IPS DF 19.7 (cell line): ENCODE results near the gene SGCD.

Source experiments
- DNase-seq: peaks from one replicate; pipeline ENCODE4 v3.0.0-alpha.2; 2013; ENCODE audit warnings: low read depth, low spot score

The SGCD gene

DNA sequence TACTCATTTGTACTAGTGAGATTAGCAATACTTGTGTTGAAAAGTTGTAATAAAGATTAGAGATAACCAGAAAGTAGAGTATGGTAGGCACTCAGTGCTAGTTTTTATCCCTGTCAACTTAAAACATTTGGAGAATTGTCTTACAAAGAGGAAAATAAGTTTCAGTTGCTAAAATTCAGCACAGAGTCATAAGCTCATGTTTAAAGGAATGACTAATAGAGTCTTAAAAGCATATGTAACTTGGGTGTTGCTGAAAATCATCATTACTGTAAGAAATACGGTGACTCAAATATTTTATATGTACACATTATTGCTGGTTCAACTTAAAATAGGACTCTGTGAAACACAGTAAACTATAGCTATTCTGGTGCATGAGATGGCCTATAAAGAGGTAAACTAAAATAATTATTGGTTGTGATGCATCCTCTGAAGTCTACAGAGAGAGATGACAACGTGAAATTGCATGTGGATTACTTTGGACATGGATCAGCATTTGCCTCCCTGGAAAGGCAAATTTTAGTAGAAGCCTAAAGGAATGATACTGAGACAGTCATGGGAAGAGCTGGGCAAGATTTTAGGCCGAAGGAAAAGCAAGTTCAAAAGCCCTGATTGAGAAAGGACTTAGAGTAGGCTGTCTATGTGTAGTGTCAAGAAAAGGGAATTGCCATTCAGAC is 34.6 kb downstream of the SGCD start:
- no peak for DNase-seq

DNA sequence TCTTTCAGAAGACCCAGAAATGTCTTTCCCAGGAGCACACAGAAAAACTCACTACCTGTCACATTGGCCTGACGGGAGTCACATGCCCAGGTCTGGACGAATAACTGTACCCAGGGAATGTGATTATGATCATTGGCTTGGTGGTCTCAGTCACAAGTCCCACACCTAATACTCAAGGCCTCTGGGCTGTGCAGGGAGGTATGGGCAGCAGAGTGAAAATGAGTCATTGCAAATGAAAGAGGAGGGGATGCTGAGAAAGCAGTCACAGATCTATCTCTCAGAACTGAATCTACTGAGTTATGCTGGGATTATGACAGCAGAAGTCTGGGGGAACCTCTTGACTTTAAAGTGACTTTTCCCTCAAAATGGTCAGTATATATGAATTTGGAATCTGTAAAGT is 36.9 kb downstream of the SGCD start:
- no peak for DNase-seq

DNA sequence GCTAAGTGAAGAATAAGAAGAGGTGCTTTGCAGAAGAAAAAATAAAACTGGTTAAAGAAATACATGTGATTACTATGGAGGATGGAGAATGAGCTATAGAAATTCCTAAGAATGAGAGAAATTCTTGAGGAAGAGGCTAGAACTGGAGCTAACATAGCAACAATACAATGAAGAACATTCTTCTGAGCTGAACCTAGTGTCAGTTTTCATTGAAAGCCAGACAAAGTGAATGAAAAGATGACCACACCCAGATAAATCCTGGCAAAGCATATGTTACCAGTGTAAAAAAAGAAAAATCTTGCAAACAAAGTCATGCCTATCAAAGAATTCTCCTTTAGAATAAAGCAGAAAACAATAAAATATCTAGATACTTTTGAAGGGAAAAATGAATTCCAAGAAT is 39.6 kb downstream of the SGCD start:
- DNase-seq: no peak

DNA sequence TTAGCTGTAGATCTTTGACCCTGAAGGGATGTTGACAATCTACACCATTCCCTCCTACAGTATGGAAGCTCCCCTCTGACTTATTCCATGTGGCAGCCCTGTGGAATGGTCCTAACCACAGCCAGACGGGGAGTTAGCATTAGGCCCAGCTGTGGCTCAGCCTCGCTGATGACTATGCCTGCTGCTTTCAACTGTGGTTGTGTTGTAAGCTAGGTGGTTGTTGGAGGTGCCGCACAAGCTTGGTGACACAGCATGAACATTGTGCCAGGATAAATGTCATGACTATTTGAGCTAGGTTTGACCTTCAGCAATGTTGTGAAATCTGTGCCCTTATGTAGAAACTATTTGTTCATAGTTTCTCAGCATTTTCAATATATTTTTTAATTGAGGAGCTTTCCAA is 40.6 kb downstream of the SGCD start:
- DNase-seq: no peak

DNA sequence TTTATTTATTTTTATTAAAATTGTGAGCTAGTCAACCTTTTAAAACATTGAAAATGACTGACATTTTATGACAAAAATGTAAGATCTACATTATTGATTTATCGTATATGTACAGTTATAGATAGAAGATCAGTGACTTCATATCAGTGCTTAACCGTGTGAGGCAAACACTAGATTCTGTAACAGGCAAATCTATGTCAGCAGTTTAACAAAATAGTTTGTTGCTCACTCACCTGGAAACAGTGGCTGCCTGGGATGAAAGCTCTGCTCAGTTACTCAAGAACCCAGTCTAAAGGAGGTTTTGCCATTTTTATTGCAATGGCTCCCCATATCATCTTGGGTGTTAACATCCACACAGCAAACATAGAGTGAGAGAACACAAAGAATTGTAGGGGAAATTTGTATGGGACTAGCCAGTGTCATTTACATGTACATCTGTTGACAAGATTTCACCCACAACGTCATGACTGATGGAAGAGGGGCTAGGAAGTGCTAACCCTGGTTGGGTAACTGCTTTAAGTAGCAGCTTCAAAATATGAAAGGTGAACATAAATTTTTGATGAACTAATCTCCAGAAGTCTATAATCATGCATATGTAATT is 49.0 kb downstream of the SGCD start:
- no peak for DNase-seq

DNA sequence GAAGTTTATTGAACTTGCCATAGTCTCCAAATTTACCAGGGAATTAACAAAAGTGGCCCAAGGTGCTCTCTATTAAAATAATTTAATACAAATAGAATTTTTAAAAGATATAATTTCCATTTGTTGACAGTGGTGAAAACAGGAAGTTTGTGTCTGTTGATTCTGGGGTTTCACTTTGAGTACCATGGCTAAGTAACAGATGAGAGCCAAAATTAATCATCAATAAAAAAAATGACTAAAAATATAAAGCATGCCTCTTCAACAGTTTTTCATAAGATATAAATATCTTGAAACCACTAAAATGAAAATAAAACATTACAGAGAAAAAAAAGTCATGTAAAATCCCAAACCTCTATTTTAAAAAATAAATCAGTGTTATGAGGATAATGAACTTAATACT is 49.8 kb downstream of the SGCD start:
- DNase-seq: no peak

DNA sequence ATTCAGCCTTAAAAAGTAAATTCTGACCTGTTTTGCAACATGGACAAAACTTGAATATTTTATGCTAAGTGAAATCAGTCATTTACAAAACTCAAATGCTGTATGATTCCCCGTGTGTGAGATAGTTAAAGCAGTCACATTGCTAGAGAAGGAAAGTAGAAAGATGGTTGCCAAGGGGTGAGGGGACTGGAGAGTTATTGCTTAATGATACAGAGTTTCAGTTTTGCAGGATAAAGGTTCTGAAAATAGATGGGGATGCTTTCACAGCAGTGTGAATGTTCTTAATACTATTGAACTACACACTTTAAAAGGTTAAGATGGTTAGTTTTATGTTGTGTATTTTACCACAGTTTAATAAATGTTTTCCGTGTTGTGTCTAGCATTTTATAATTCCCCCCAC is 51.2 kb downstream of the SGCD start:
- no peak for DNase-seq

DNA sequence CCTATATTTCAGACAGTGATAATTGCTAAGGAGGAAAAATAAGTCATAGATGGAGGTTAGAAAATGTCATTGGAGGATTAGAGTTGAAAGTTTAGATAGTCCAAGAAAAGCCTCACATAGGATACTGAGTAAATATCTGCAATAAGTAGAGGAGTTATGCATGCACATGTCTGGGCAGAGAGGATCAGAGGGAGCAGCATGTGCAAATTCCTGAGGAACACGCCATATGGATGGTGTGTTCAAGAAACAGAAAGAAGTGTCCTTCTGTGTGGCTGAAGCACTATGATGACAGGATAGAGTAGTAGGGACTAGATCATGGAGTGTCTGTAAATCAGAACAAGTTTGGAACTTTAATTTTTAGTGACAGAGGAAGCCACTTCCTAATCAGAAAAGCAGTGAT is 52.2 kb downstream of the SGCD start:
- no peak for DNase-seq

DNA sequence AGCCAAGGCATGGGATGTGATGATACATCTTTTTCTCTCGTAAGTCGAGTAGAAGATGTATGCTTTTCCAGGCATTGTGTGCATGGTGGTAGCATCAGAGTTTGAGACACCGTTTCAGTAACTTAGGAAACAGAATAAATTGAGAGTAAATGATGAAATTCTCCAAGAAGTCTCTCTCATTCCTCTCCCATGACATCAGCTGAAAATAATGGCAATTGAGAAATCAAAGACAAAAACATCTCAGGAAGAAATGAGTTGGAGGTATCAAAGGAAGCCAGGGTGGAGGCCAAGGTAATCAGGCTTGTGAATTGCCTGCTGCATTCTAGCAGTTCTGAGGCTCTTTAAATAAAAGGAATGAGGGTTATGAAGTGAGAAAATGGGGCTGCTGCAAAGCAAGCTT is 53.9 kb downstream of the SGCD start:
- DNase-seq: no peak

DNA sequence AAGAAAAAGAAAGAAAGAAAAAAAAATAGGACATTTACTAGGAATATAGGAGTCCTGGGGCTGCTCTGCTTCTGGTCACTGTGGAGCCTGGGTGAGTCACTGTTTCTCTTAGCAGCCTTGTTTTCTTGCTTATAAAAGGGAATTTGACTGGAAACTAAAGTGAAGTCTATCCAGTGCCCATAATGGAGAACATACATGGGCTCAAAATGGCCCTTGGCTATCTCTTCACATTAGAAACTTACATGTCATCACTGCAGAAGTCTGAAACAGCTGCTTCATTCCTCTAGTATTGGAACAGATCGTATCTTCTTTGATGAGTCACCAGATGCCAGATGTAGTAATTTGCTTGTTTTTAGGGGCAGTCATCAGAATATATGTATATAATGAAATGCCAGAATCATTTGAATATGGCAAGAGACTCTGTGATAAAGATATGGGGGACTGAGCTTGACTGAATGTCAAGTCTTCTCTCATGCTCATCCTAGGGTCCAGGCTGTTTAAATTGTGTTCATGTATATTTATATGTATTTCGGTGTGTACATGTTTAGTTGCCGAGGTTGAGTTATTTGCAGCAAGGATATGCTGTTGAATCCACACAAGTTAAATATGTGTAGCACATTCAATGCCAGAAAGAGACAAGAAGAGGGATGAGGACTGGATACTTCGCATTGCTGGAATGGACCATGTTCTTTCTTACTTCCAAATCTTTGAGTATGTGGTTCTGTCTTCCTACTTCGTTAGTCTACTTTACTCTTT is 56.7 kb downstream of the SGCD start:
- no peak for DNase-seq

DNA sequence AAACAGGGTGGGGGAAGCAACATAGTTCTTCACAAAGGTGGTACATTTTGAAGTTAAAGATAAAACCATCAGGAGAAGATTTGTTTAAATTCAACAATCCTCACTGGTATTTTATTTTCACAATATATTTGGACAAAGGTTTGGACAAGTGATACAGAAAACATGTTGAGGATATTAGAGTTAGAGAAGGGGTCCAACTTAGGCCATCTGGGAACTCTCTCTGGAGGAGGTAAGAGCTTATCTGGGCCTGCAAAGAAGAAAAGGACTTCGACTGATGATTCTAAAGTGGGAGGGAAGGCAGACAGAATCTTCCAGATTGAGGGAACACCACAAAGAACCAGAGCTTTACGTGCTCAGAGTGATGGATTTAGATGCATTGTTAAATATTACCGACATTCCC is 58.5 kb downstream of the SGCD start:
- no peak for DNase-seq

DNA sequence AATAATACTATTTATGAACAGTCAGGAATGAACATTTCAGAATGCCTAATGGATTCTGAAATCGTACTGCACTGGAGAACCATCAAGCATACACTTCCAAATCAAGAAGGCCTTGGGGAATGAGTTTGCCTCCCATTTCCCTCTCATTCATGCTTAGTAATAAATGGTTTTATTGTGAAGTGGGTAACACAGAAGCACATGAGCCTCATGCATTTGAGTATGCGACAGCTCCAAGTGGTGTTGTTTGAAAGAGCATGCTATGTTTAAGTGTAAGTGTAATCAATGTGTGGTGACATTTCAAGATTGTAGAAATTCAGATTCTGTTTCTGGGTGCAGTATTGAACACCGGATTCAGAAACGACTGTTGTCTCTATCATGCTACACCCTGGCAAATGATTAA is 60.0 kb downstream of the SGCD start:
- DNase-seq: no peak

DNA sequence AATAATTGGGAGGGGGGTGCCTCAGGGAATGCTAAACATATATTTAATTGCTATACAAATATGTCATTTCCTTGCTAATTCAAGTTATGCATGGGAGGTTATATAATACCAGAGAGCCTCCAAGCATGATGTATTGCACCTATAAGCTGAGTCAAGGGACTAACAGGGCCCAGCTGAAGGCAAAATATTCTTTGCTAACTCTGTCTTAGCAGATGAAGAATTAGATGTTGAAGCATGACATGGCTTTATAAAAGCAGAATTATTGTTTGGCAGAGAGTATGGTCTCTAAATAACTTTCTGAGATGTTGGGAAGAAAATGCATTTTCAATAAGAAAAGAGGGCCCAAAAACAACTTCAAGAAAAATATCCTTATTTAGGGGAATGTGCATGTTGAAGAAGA is 60.4 kb downstream of the SGCD start:
- DNase-seq: no peak

DNA sequence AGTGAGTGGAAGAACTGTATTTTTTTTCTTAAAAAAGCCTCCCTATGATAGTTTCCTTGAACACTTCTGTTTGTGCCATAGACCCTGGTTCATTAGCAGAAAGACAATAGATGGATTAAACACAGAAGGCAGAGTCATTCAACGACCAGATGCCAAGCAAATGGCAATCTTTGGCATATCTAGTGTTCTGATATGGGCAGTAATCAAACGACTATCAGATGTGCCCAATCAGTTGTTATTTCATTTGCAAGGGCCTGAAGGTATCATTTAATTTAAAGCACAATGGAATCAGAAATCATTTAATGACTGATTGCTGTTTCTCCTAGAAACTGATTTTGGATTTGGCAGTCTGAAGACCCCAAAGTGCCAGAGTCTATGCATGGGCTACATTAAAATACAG is 61.3 kb downstream of the SGCD start:
- DNase-seq: no peak

DNA sequence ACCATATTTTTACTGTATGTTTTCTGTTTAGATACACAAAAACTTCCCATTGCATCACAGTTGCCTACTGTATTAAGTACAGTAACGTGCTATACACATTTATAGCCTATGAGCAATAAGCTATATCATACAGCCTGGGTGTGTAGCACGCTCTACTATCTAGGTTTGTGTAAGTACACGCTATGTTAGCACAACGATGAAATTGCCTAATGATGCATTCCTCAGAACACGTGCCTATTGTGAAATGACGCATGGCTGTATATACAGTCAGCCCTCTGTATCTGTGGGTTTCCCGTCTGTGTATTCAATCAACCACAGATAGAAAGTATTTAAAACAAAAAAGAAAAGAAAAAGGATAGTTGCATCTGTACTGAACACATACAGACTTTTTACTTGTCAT is 64.2 kb downstream of the SGCD start:
- no peak for DNase-seq

DNA sequence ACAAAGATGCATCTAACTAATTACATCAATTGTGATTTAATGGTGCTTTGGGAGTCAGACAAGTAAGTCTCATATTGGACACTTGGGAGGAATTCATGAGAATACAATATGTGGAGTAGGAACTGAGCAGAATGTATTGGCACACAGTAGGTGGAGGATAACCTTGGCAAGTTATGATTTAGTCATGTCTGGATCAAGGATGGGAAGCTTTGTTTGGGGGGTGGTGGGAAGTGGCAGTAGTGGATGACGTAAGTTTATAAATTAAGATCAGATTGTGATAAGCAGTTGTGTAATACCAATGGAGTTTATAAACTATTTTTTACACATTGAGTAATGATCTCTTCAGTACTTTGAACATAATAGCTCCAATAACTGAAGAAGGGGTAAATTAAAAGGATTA is 67.0 kb downstream of the SGCD start:
- no peak for DNase-seq

DNA sequence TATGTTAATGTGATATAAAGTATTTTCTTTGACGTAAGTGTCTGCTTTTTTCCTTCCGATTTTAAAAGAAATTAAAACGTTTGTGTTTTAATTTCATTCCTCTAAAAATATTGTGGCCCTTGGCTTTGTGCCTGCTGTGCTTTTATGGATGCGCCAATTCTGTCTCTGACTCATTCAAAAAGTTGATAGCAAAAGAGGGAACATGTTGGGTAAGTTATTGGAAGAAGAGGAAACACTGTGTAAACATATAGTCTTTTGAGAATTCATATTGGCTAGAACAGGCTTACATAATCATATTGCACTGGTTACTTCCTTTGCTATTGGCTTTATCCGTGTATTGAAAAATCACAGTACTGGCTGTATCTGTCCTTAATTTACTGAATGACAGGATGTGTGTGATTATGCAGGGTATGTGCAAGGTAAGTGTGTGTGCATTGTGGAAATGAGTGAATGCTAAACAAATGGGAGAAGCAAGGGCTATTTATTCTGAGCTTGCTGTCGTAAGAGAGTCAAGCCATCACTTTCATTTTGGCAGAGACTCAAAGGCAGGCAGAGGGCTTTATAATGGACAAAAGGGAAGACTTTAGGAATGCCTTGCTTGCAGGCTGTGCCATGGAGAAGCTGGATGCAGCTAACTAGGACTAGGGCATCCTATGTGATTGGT is 67.8 kb downstream of the SGCD start:
- no peak for DNase-seq

DNA sequence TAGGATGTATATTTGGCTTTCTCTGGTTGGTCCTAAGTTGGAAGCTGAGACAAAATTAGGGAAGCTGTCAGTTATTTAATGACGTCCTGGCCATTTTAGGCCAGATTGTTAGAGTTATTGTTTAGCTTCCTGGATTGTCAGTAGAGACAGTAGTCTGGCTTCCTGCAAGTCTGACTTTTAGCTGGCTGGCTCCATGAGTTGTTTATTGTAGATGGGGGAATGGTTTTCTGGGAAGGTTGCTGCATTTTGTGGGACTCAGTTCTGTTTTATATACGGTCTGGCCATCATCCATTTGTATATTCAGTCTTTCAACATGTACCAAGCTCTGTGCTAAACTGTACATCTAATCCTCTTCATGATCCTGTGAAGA is 68.3 kb downstream of the SGCD start:
- no peak for DNase-seq

DNA sequence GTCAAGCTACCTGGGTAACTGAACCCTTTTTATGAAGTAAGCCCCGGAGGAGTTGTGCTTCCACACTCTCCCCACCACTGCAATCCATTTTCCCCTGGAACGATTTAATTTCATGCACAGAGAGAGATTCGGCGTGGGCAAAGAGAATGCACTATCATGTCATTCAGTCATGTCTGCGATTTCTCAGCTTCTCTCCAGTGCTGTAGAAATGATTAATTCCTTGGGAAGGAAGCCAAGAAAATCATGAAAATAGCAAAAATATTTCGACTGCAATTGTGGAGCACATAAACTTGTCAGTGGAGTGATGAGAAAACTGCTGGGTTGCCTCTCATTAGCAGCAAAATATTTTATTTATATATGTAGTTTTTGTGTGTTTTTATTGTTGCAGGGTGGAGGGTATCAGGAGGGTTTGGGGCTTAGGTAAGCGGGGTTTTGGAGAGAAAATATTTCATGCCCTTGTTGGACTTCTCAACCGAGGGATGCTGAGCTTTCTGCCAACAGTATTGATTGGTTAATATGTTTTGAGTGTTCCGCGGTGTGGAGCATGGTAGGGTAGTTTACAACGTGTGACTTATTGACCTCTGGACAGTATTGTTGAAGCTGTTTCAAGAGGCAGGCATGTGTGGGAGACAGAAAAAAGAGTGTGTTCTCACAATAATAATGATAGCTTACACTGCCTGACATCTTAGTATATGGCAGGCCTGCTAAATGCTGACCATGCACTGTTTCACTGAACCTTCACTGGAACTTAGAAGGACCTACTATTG is 69.3 kb downstream of the SGCD start:
- no peak for DNase-seq

DNA sequence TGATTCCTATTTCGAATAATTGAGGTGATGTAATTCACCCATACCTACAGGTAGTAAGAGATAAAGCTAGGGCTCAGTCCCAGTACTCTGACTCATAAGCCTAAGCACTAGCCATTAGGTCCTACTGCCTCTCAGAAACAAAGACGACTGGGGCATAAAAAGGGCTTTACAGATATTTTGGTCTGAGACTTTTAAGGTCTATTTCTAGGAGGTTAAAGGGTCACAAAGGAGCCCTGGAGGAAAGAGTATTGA is 69.8 kb downstream of the SGCD start:
- DNase-seq: no peak

DNA sequence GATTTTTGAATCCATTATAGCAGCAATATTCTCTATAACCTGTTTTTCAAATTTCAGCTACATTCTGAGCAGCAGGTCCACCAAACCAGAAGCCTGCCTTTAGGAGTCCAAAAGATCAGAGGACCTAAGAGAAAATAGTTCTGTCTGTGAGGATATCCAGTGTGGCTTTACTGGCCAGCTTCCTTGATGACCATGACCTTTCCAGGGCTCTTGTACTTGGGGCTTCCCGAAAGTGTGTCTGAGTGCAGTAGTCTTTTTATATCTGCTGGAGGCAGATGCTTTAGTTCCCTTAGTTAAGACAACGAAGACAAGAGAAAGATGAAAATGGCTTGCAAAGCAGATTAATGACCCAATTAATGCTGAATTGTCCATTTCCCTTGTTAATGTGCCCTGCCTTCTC is 72.4 kb downstream of the SGCD start:
- DNase-seq: no peak

DNA sequence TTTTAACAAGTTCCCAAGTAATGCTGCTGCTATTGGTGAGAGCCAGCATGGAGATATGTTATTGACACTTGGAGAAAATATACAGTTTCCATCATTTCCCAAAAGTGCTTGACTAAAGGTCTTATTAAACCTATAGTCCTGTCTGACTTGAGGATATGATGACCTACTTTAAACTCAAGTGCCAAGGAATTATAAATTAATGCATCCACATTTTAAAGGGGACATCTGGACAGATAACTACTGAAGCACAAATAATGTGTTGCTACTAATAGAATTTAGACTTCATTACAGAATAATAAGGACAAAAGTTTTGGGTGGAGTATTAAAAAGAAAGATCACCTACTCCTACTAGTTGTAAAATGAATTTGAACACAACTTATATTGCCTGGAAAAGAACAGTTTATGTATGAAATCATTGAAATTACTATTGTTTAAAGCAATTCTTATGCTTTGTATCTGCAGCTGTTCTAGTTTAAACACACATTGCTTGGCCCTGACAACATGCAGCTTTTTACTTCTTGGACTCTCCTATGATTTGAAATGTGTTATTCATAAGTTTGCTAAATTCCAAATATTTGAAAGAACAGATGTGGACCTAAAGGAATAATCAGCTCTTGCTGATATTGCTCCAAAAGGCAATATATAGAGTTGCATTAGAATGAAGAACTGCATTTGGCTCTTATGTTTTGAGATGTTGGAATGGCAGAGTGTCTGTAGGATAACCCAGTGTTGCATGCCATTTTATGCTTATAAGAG is 73.4 kb downstream of the SGCD start:
- DNase-seq: no peak
